CD4-positive, alpha-beta T cell (primary cell): ENCODE results near the gene CPNE2. TPM values are rescaled to one million over a fixed set of nuclear protein-coding genes. Genes with fewer than 3 reads are reported as not detected.

Experiments
- ATAC-seq: fragments of 200-7000 bp; cut with Tn5 transposase; one replicate; pipeline ENCODE4 v1.10.0; 2022; ENCODE audit warnings: mild to moderate bottlenecking; ENCODE audit not compliant: poor library complexity
- CTCF ChIA-PET: fragments of 350-600 bp; sonication (Branson Sonifier 250); formaldehyde crosslinking; loops from one replicate; lab custom pipeline; 2021; ENCODE audit warnings: antibody characterized with exemption, inconsistent platforms; lab: Charles Lee
- POLR2A ChIA-PET: fragments of 350-600 bp; sonication (Branson Sonifier 250); formaldehyde crosslinking; loops from one replicate; lab custom pipeline; 2021; ENCODE audit warnings: antibody characterized with exemption, inconsistent platforms; lab: Charles Lee
- DNase-seq, 14 experiments: peaks; one replicate each; pipeline ENCODE4 v3.0.0-alpha.2; 2013 to 2020; ENCODE audit warnings: mixed read lengths in 2 of 14
- H3K27ac ChIP-seq, 2 donors: one replicate each; pipeline versions ENCODE4 v1.5.1 to v1.7.0; 2013; ENCODE audit warnings: low read length in 2 of 2, low read depth in 1 of 2, mild to moderate bottlenecking in 1 of 2
- H3K27me3 ChIP-seq, 2 experiments: 1 replicate in 1 of 2; 2 replicates in 1 of 2; pipeline versions ENCODE4 v1.6.1 to v1.7.0; 2013; ENCODE audit warnings: low read length in 2 of 2, control low read depth in 1 of 2, mild to moderate bottlenecking in 1 of 2, moderate library complexity in 1 of 2; ENCODE audit not compliant: insufficient read depth in 2 of 2, control insufficient read depth in 1 of 2
- H3K36me3 ChIP-seq: one replicate; pipeline ENCODE4 v1.6.1; 2013; ENCODE audit warnings: low read length, control low read depth; ENCODE audit not compliant: insufficient read depth
- H3K4me1 ChIP-seq: one replicate; pipeline ENCODE4 v1.6.1; 2013; ENCODE audit warnings: low read length, control low read depth; ENCODE audit not compliant: insufficient read depth
- H3K4me3 ChIP-seq: one replicate; pipeline ENCODE4 v1.5.1; 2013; ENCODE audit warnings: mild to moderate bottlenecking, low read length, moderate library complexity
- H3K9me3 ChIP-seq, 2 experiments: 1 replicate in 1 of 2; 2 replicates in 1 of 2; pipeline versions ENCODE4 v1.6.1 to v1.7.0; 2013; ENCODE audit warnings: low read length in 2 of 2, mild to moderate bottlenecking in 2 of 2, control low read depth in 1 of 2, moderate library complexity in 1 of 2; ENCODE audit not compliant: control insufficient read depth in 1 of 2, insufficient read depth in 1 of 2
- H3K27ac Mint-ChIP-seq: one replicate; pipeline ENCODE4 v1.8.0; 2020; ENCODE audit warnings: mixed read lengths
- H3K27me3 Mint-ChIP-seq: one replicate; pipeline ENCODE4 v1.8.0; 2021; ENCODE audit warnings: mixed read lengths
- H3K36me3 Mint-ChIP-seq: one replicate; pipeline ENCODE4 v1.8.0; 2021; ENCODE audit warnings: low read depth, mixed read lengths
- H3K4me1 Mint-ChIP-seq: one replicate; pipeline ENCODE4 v1.8.0; 2021; ENCODE audit warnings: low read depth, mixed read lengths
- H3K4me3 Mint-ChIP-seq: one replicate; pipeline ENCODE4 v1.8.0; 2020; ENCODE audit warnings: mild to moderate bottlenecking, mixed read lengths
- H3K9me3 Mint-ChIP-seq: one replicate; pipeline ENCODE4 v1.8.0; 2020; ENCODE audit warnings: mixed read lengths
- CTCF ChIP-seq: fragments of 200-600 bp; IDR thresholded peaks from one replicate; pipeline ENCODE4 v1.8.0; 2022; ENCODE audit warnings: antibody characterized with exemption, mild to moderate bottlenecking
- intact Hi-C, 2 experiments: fragments of 100-400 bp; cut with DNase I in 1 of 2; cut with micrococcal nuclease in 1 of 2; formaldehyde crosslinking; loops; one replicate each; pipeline versions ENCODE4 v1.15.1 to v1.9.0; 2023 to 2025; cut with DNase I, micrococcal nuclease
- total RNA-seq, 174 experiments: library from RNA in 2 of 174; stranded (reverse) in 2 of 174; gene quantifications; one replicate each; pipeline ENCODE4 v1.2.3 and lab custom pipeline; 2021 to 2026

CPNE2 gene
- total RNA-seq, 2 experiments from 2014 or later = 2.2 to 3.5 TPM

GRCh38 chr16:57113664-57114063, 21.3 kb downstream of the CPNE2 start:
- TF ChIP-seq CTCF = no peak
- no peaks in the 10 kb centered on the region for H3K4me1 Mint-ChIP-seq
- Histone ChIP-seq H3K27me3 (no peaks in the 10 kb centered on the region), H3K36me3 (no peaks in the 10 kb centered on the region), H3K27ac (no peak overlapping the region), H3K9me3 (no peaks in the 10 kb centered on the region), H3K4me3 (no peak overlapping the region), H3K4me1 (no peaks in the 10 kb centered on the region)
- no peak overlapping the region for H3K4me3 Mint-ChIP-seq
- DNase-seq (no peak), ATAC-seq (no peak)
- no peaks in the 10 kb centered on the region for H3K36me3 Mint-ChIP-seq
- H3K27ac Mint-ChIP-seq = no peak overlapping the region
- ChIA-PET POLR2A (no interaction called here), CTCF (no interaction called here)
- no peaks in the 10 kb centered on the region for H3K9me3 Mint-ChIP-seq
- H3K27me3 Mint-ChIP-seq = no peaks in the 10 kb centered on the region
- intact Hi-C loops = no loop called here

- no peaks in the 10 kb centered on the region for H3K27me3 Mint-ChIP-seq
- ATAC-seq (no peak), DNase-seq (no peak)
- no peak overlapping the region for H3K4me3 Mint-ChIP-seq
- H3K9me3 Mint-ChIP-seq = no peaks in the 10 kb centered on the region
- CTCF ChIA-PET = no interaction called here
- no peak for TF ChIP-seq CTCF
- intact Hi-C loops = no loop called here
- H3K4me3 ChIP-seq = no peak overlapping the region
- H3K36me3 Mint-ChIP-seq = no peaks in the 10 kb centered on the region
- POLR2A ChIA-PET = no interaction called here
- no peaks in the 10 kb centered on the region for H3K9me3 ChIP-seq
- no peaks in the 10 kb centered on the region for H3K27me3 ChIP-seq
- H3K4me1 Mint-ChIP-seq = no peaks in the 10 kb centered on the region
- H3K36me3 ChIP-seq = no peaks in the 10 kb centered on the region
- H3K27ac Mint-ChIP-seq = no peak overlapping the region
- H3K27ac ChIP-seq = no peak overlapping the region
- H3K4me1 ChIP-seq = no peaks in the 10 kb centered on the region
Measured at GRCh38 chr16:57115168-57115513, 22.8 kb downstream of the CPNE2 start.

GRCh38 chr16:57115514-57116182, 23.3 kb downstream of the CPNE2 start:
- Mint-ChIP-seq H3K9me3 (no peaks in the 10 kb centered on the region), H3K36me3 (no peaks in the 10 kb centered on the region), H3K27ac (no peak overlapping the region), H3K4me1 (no peaks in the 10 kb centered on the region), H3K4me3 (no peak overlapping the region), H3K27me3 (no peaks in the 10 kb centered on the region)
- no peaks in the 10 kb centered on the region for H3K36me3 ChIP-seq
- POLR2A ChIA-PET = no interaction called here
- ATAC-seq (no peak), DNase-seq (no peak)
- TF ChIP-seq CTCF = no peak
- no peak overlapping the region for H3K27ac ChIP-seq
- no peaks in the 10 kb centered on the region for H3K4me1 ChIP-seq
- intact Hi-C loops = no loop called here
- CTCF ChIA-PET = no interaction called here
- no peaks in the 10 kb centered on the region for H3K9me3 ChIP-seq
- no peak overlapping the region for H3K4me3 ChIP-seq
- H3K27me3 ChIP-seq = no peaks in the 10 kb centered on the region
